Parathyroid adenoma (tissue), 2 donors: Measurements from ENCODE around the gene FAU.

Source experiments
- H2AFZ ChIP-seq: fragments of 300-600 bp; sonication (generic); one replicate; pipeline ENCODE4 v1.7.0; 2017; ENCODE audit warnings: antibody characterized with exemption, mild to moderate bottlenecking
- H3K27ac ChIP-seq: fragments of 300-600 bp; sonication (generic); one replicate; pipeline ENCODE4 v1.7.0; 2017
- H3K27me3 ChIP-seq: fragments of 300-600 bp; sonication (generic); one replicate; pipeline ENCODE4 v1.7.0; 2017; ENCODE audit warnings: low read length; ENCODE audit not compliant: control insufficient read depth, insufficient read depth
- H3K36me3 ChIP-seq: fragments of 300-600 bp; sonication (generic); one replicate; pipeline ENCODE4 v1.7.0; 2017; ENCODE audit warnings: low read length; ENCODE audit not compliant: control insufficient read depth, insufficient read depth
- H3K4me1 ChIP-seq: fragments of 300-600 bp; sonication (generic); one replicate; pipeline ENCODE4 v1.7.0; 2017; ENCODE audit warnings: control low read depth
- H3K4me2 ChIP-seq: fragments of 300-600 bp; sonication (generic); one replicate; pipeline ENCODE4 v1.7.0; 2017; ENCODE audit warnings: low read length
- H3K4me3 ChIP-seq: fragments of 300-600 bp; sonication (generic); one replicate; pipeline ENCODE4 v1.7.0; 2017; ENCODE audit warnings: low read depth, low read length
- H3K79me2 ChIP-seq: fragments of 300-600 bp; sonication (generic); one replicate; pipeline ENCODE4 v1.7.0; 2017; ENCODE audit warnings: control low read depth
- H3K9ac ChIP-seq: fragments of 300-600 bp; sonication (generic); one replicate; pipeline ENCODE4 v1.7.0; 2017; ENCODE audit warnings: mild to moderate bottlenecking
- H3K9me3 ChIP-seq: fragments of 300-600 bp; sonication (generic); one replicate; pipeline ENCODE4 v1.7.0; 2017; ENCODE audit warnings: low read length; ENCODE audit not compliant: control insufficient read depth
- CTCF ChIP-seq: fragments of 300-600 bp; sonication (generic); IDR thresholded peaks from one replicate; pipeline ENCODE4 v1.7.0; 2017; ENCODE audit warnings: antibody characterized with exemption, mild to moderate bottlenecking
- donor health status: primary hyperparathyroidism.

FAU gene

DNA sequence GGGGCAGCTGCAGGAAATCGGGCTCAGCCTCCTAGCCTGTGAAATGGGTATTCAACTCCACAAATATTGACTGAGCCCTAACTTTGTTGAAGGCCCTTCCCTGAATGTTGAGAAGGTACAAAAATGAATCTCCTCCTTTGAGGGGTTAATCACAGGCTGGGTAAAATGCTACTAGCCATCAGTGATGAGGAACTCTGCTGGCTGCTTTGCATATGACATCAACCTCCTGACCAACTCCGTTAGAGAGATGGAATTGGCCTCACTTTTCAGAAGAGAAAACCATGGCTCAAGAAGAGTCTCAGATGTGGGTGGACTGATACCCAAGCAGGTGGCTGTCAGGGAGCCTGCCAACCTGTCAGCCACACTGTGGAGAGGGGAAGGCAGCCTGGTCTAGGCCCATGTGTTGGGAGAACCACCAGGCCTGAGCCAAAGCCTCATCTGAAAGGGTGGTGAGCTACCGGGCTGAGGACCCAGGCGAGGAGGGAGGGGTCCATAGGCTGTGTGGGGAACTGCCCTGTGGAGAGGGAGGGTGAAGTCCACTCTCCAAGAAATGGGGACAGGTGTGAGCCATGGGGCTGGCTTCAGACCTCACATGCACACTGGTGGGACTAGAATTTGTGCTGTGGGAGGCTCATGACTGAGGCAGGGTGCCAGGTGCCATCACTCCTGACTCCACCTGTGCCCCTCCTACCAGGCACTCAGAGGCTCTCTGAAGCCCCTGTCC is 49.9 kb downstream of the FAU start:
- no peak overlapping the region for H3K27ac ChIP-seq
- H3K79me2 ChIP-seq: no peaks in the 10 kb centered on the region
- H3K4me2 ChIP-seq: no peak overlapping the region
- H3K9me3 ChIP-seq: no peaks in the 10 kb centered on the region
- H2AFZ ChIP-seq: no peak overlapping the region
- H3K4me3 ChIP-seq: no peak overlapping the region
- H3K27me3 ChIP-seq: no peaks in the 10 kb centered on the region
- no peak for TF ChIP-seq CTCF
- no peaks in the 10 kb centered on the region for H3K36me3 ChIP-seq
- no peaks in the 10 kb centered on the region for H3K4me1 ChIP-seq
- no peak overlapping the region for H3K9ac ChIP-seq
